HEK293 (cell line): ENCODE results near the gene GCSAM.

Experiments used
- BCL11B ChIP-seq: fragments of 450-650 bp; formaldehyde crosslinking; IDR thresholded peaks from 2 replicates; pipeline ENCODE4 v1.5.1; 2016; ENCODE audit warnings: low read depth, missing biosample characterization, missing genetic modification characterization
- SP3 ChIP-seq: fragments of 450-650 bp; formaldehyde crosslinking; IDR thresholded peaks from 2 replicates; pipeline ENCODE4 v1.5.1; 2016; ENCODE audit warnings: missing biosample characterization, missing genetic modification characterization
- TRIM28 ChIP-seq: IDR thresholded peaks from 2 replicates; pipeline ENCODE4 v1.6.1; 2011; ENCODE audit warnings: low read length, control low read depth, borderline replicate concordance
- ZBTB17 ChIP-seq: fragments of 450-650 bp; formaldehyde crosslinking; IDR thresholded peaks from 2 replicates; pipeline ENCODE4 v1.5.1; 2016; ENCODE audit warnings: missing biosample characterization, missing genetic modification characterization
- ZBTB21 ChIP-seq: fragments of 450-650 bp; formaldehyde crosslinking; IDR thresholded peaks from 2 replicates; pipeline ENCODE4 v1.5.1; 2017; ENCODE audit warnings: missing biosample characterization, missing genetic modification characterization
- ZFHX2 ChIP-seq: fragments of 450-650 bp; formaldehyde crosslinking; conservative IDR thresholded peaks from 2 replicates; pipeline ENCODE4 v1.5.1; 2016; ENCODE audit warnings: missing biosample characterization, missing genetic modification characterization
- ZNF239 ChIP-seq: fragments of 450-650 bp; formaldehyde crosslinking; IDR thresholded peaks from 2 replicates; pipeline ENCODE4 v1.5.1; 2016; ENCODE audit warnings: missing biosample characterization, missing genetic modification characterization
- ZNF24 ChIP-seq: fragments of 450-650 bp; formaldehyde crosslinking; IDR thresholded peaks from 2 replicates; pipeline ENCODE4 v1.5.1; 2016; ENCODE audit warnings: missing biosample characterization, missing genetic modification characterization
- ZNF394 ChIP-seq: fragments of 450-650 bp; formaldehyde crosslinking; IDR thresholded peaks from 2 replicates; pipeline ENCODE4 v1.5.1; 2016; ENCODE audit warnings: missing biosample characterization, missing genetic modification characterization, mild to moderate bottlenecking, moderate library complexity, borderline replicate concordance
- ZNF404 ChIP-seq: fragments of 450-650 bp; formaldehyde crosslinking; IDR thresholded peaks from 2 replicates; pipeline ENCODE4 v1.5.1; 2017; ENCODE audit warnings: missing biosample characterization, missing genetic modification characterization
- ZNF426 ChIP-seq: fragments of 450-650 bp; formaldehyde crosslinking; IDR thresholded peaks from 2 replicates; pipeline ENCODE4 v1.5.1; 2017; ENCODE audit warnings: missing biosample characterization, missing genetic modification characterization, mild to moderate bottlenecking, inconsistent platforms, moderate library complexity
- ZNF473 ChIP-seq: fragments of 450-650 bp; formaldehyde crosslinking; IDR thresholded peaks from 2 replicates; pipeline ENCODE4 v1.5.1; 2017; ENCODE audit warnings: missing biosample characterization, missing genetic modification characterization
- ZNF501 ChIP-seq: fragments of 450-650 bp; formaldehyde crosslinking; IDR thresholded peaks from 2 replicates; pipeline ENCODE4 v1.5.1; 2016; ENCODE audit warnings: missing biosample characterization, missing genetic modification characterization
- ZNF510 ChIP-seq: fragments of 450-650 bp; formaldehyde crosslinking; IDR thresholded peaks from 2 replicates; pipeline ENCODE4 v1.5.1; 2018; ENCODE audit warnings: mild to moderate bottlenecking, missing genetic modification characterization, missing biosample characterization; ENCODE audit not compliant: insufficient replicate concordance
- ZNF549 ChIP-seq: fragments of 450-650 bp; IDR thresholded peaks from 2 replicates; pipeline ENCODE4 v1.5.1; 2018; ENCODE audit warnings: missing biosample characterization, missing genetic modification characterization, mild to moderate bottlenecking, inconsistent platforms, moderate library complexity
- ZNF629 ChIP-seq: fragments of 450-650 bp; formaldehyde crosslinking; IDR thresholded peaks from 2 replicates; pipeline ENCODE4 v1.5.1; 2017; ENCODE audit warnings: missing biosample characterization, missing genetic modification characterization
- ZNF830 ChIP-seq: fragments of 450-650 bp; IDR thresholded peaks from 2 replicates; pipeline ENCODE4 v1.5.0; 2018; ENCODE audit warnings: missing biosample characterization, missing genetic modification characterization, low read depth, mild to moderate bottlenecking, moderate library complexity
- TF ChIP-seq, protein P1 (sequence below): fragments of 450-650 bp; formaldehyde crosslinking; IDR thresholded peaks from 2 replicates; pipeline ENCODE4 v1.5.1; 2016; ENCODE audit warnings: missing biosample characterization, missing genetic modification characterization
- TF ChIP-seq, protein P2 (sequence below): fragments of 450-650 bp; formaldehyde crosslinking; IDR thresholded peaks from 2 replicates; pipeline ENCODE4 v1.5.1; 2017; ENCODE audit warnings: missing biosample characterization, mild to moderate bottlenecking, missing genetic modification characterization, moderate library complexity
- TF ChIP-seq, protein P3 (sequence below): fragments of 450-650 bp; formaldehyde crosslinking; IDR thresholded peaks from 2 replicates; pipeline ENCODE4 v1.5.1; 2016; ENCODE audit warnings: missing biosample characterization, missing genetic modification characterization
- TF ChIP-seq, protein P4 (sequence below): fragments of 450-650 bp; formaldehyde crosslinking; IDR thresholded peaks from 2 replicates; pipeline ENCODE4 v1.5.1; 2017; ENCODE audit warnings: missing biosample characterization, missing genetic modification characterization
- TF ChIP-seq, protein P5 (sequence below): fragments of 450-650 bp; formaldehyde crosslinking; IDR thresholded peaks from 2 replicates; pipeline ENCODE4; 2016; ENCODE audit warnings: missing biosample characterization, missing genetic modification characterization
- TF ChIP-seq, protein P6 (sequence below): fragments of 450-650 bp; formaldehyde crosslinking; IDR thresholded peaks from 2 replicates; pipeline ENCODE4 v1.5.1; 2017; ENCODE audit warnings: missing biosample characterization, missing genetic modification characterization
- TF ChIP-seq, protein P7 (sequence below): fragments of 450-650 bp; formaldehyde crosslinking; IDR thresholded peaks from 2 replicates; pipeline ENCODE4 v1.5.1; 2016; ENCODE audit warnings: missing biosample characterization, missing genetic modification characterization
- TF ChIP-seq, protein P8 (sequence below): fragments of 450-650 bp; formaldehyde crosslinking; IDR thresholded peaks from 2 replicates; pipeline ENCODE4 v1.5.0; 2017; ENCODE audit warnings: missing biosample characterization, missing genetic modification characterization, borderline replicate concordance

The GCSAM gene

DNA sequence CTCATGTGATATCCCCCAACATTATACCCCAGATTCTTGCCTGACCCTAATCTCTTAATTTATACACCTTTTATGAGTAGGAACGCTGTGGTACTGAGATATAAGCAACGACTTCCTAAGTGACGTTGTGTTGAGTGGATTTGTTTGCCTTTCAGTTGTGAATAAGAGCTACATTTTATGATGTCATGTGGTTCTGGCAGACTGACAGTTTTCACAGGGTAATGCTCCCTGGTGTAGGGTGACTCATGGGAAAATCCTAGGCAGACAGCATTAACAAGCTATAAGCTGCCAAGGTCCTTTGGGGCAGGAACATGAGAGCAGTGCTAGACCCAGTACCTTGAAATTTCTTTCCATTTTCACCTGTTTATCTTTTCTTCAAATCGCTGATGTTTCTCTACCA is 35.7 kb downstream of the GCSAM start (continued):
- TF ChIP-seq SP3 (tag by site-specific recombination): 0 out of 2 replicates have a peak, but pooled peaks have one; percentile 20
- no peak for TF ChIP-seq BCL11B (tag by site-specific recombination)
- no peak for TF ChIP-seq ZNF473 (tag by site-specific recombination)
- TF ChIP-seq, protein P1, sequence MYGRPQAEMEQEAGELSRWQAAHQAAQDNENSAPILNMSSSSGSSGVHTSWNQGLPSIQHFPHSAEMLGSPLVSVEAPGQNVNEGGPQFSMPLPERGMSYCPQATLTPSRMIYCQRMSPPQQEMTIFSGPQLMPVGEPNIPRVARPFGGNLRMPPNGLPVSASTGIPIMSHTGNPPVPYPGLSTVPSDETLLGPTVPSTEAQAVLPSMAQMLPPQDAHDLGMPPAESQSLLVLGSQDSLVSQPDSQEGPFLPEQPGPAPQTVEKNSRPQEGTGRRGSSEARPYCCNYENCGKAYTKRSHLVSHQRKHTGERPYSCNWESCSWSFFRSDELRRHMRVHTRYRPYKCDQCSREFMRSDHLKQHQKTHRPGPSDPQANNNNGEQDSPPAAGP (tag by site-specific recombination): peak; percentile 79; the same call in 1 of the 2 replicates
- no peak for TF ChIP-seq ZNF239 (tag by site-specific recombination)
- no peak for TF ChIP-seq ZNF830
- no peak for TF ChIP-seq ZNF501
- peak; percentile 78; the same call in 1 of the 2 replicates for TF ChIP-seq TRIM28
- TF ChIP-seq ZNF629 (tag by site-specific recombination): peak; percentile 99
- TF ChIP-seq ZNF24: peak; percentile 47; the same call in 1 of the 2 replicates
- TF ChIP-seq, protein P2, sequence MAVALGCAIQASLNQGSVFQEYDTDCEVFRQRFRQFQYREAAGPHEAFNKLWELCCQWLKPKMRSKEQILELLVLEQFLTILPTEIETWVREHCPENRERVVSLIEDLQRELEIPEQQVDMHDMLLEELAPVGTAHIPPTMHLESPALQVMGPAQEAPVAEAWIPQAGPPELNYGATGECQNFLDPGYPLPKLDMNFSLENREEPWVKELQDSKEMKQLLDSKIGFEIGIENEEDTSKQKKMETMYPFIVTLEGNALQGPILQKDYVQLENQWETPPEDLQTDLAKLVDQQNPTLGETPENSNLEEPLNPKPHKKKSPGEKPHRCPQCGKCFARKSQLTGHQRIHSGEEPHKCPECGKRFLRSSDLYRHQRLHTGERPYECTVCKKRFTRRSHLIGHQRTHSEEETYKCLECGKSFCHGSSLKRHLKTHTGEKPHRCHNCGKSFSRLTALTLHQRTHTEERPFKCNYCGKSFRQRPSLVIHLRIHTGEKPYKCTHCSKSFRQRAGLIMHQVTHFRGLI (tag by site-specific recombination): no peak
- no peak for TF ChIP-seq ZNF510
- no peak for TF ChIP-seq ZFHX2 (tag by site-specific recombination)
- no peak for TF ChIP-seq ZNF404 (tag by site-specific recombination)
- TF ChIP-seq ZNF426 (tag by site-specific recombination): no peak
- TF ChIP-seq, protein P3, sequence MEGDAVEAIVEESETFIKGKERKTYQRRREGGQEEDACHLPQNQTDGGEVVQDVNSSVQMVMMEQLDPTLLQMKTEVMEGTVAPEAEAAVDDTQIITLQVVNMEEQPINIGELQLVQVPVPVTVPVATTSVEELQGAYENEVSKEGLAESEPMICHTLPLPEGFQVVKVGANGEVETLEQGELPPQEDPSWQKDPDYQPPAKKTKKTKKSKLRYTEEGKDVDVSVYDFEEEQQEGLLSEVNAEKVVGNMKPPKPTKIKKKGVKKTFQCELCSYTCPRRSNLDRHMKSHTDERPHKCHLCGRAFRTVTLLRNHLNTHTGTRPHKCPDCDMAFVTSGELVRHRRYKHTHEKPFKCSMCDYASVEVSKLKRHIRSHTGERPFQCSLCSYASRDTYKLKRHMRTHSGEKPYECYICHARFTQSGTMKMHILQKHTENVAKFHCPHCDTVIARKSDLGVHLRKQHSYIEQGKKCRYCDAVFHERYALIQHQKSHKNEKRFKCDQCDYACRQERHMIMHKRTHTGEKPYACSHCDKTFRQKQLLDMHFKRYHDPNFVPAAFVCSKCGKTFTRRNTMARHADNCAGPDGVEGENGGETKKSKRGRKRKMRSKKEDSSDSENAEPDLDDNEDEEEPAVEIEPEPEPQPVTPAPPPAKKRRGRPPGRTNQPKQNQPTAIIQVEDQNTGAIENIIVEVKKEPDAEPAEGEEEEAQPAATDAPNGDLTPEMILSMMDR (tag by site-specific recombination): no peak
- TF ChIP-seq ZNF549 (tag by site-specific recombination): no peak
- TF ChIP-seq, protein P4, sequence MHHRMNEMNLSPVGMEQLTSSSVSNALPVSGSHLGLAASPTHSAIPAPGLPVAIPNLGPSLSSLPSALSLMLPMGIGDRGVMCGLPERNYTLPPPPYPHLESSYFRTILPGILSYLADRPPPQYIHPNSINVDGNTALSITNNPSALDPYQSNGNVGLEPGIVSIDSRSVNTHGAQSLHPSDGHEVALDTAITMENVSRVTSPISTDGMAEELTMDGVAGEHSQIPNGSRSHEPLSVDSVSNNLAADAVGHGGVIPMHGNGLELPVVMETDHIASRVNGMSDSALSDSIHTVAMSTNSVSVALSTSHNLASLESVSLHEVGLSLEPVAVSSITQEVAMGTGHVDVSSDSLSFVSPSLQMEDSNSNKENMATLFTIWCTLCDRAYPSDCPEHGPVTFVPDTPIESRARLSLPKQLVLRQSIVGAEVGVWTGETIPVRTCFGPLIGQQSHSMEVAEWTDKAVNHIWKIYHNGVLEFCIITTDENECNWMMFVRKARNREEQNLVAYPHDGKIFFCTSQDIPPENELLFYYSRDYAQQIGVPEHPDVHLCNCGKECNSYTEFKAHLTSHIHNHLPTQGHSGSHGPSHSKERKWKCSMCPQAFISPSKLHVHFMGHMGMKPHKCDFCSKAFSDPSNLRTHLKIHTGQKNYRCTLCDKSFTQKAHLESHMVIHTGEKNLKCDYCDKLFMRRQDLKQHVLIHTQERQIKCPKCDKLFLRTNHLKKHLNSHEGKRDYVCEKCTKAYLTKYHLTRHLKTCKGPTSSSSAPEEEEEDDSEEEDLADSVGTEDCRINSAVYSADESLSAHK (tag by site-specific recombination): peak; percentile 49; the same call in 1 of the 2 replicates
- TF ChIP-seq ZNF394: peak; percentile 33; the same call in 1 of the 2 replicates
- TF ChIP-seq, protein P5, sequence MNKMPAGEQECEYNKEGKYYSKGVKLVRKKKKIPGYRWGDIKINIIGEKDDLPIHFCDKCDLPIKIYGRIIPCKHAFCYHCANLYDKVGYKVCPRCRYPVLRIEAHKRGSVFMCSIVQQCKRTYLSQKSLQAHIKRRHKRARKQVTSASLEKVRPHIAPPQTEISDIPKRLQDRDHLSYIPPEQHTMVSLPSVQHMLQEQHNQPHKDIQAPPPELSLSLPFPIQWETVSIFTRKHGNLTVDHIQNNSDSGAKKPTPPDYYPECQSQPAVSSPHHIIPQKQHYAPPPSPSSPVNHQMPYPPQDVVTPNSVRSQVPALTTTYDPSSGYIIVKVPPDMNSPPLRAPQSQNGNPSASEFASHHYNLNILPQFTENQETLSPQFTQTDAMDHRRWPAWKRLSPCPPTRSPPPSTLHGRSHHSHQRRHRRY (tag by site-specific recombination): no peak
- peak; percentile 48; the same call in 1 of the 2 replicates for TF ChIP-seq ZBTB17 (tag by site-specific recombination)
- TF ChIP-seq, protein P6, sequence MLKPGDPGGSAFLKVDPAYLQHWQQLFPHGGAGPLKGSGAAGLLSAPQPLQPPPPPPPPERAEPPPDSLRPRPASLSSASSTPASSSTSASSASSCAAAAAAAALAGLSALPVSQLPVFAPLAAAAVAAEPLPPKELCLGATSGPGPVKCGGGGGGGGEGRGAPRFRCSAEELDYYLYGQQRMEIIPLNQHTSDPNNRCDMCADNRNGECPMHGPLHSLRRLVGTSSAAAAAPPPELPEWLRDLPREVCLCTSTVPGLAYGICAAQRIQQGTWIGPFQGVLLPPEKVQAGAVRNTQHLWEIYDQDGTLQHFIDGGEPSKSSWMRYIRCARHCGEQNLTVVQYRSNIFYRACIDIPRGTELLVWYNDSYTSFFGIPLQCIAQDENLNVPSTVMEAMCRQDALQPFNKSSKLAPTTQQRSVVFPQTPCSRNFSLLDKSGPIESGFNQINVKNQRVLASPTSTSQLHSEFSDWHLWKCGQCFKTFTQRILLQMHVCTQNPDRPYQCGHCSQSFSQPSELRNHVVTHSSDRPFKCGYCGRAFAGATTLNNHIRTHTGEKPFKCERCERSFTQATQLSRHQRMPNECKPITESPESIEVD: peak; percentile 46; the same call in 1 of the 2 replicates
- TF ChIP-seq, protein P7, sequence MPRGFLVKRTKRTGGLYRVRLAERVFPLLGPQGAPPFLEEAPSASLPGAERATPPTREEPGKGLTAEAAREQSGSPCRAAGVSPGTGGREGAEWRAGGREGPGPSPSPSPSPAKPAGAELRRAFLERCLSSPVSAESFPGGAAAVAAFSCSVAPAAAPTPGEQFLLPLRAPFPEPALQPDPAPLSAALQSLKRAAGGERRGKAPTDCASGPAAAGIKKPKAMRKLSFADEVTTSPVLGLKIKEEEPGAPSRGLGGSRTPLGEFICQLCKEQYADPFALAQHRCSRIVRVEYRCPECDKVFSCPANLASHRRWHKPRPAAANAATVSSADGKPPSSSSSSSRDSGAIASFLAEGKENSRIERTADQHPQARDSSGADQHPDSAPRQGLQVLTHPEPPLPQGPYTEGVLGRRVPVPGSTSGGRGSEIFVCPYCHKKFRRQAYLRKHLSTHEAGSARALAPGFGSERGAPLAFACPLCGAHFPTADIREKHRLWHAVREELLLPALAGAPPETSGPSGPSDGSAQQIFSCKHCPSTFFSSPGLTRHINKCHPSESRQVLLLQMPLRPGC: peak; percentile 63; the same call in 1 of the 2 replicates
- TF ChIP-seq ZBTB21 (tag by site-specific recombination): peak; percentile 96
- TF ChIP-seq, protein P8, sequence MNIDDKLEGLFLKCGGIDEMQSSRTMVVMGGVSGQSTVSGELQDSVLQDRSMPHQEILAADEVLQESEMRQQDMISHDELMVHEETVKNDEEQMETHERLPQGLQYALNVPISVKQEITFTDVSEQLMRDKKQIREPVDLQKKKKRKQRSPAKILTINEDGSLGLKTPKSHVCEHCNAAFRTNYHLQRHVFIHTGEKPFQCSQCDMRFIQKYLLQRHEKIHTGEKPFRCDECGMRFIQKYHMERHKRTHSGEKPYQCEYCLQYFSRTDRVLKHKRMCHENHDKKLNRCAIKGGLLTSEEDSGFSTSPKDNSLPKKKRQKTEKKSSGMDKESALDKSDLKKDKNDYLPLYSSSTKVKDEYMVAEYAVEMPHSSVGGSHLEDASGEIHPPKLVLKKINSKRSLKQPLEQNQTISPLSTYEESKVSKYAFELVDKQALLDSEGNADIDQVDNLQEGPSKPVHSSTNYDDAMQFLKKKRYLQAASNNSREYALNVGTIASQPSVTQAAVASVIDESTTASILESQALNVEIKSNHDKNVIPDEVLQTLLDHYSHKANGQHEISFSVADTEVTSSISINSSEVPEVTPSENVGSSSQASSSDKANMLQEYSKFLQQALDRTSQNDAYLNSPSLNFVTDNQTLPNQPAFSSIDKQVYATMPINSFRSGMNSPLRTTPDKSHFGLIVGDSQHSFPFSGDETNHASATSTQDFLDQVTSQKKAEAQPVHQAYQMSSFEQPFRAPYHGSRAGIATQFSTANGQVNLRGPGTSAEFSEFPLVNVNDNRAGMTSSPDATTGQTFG (tag by site-specific recombination): no peak
